Ammon's horn (tissue), 1 donor: ENCODE measurements around the gene RBM34.
"Not testable (repeated sequence)": the region's sequence is repeated elsewhere in the genome, so short reads cannot be mapped to it uniquely, and the experiment has no call there.

Experiments used
- DNase-seq: peaks from one replicate; pipeline ENCODE4 v3.0.0-alpha.2; 2016; ENCODE audit warnings: low spot score

Gene RBM34

DNA sequence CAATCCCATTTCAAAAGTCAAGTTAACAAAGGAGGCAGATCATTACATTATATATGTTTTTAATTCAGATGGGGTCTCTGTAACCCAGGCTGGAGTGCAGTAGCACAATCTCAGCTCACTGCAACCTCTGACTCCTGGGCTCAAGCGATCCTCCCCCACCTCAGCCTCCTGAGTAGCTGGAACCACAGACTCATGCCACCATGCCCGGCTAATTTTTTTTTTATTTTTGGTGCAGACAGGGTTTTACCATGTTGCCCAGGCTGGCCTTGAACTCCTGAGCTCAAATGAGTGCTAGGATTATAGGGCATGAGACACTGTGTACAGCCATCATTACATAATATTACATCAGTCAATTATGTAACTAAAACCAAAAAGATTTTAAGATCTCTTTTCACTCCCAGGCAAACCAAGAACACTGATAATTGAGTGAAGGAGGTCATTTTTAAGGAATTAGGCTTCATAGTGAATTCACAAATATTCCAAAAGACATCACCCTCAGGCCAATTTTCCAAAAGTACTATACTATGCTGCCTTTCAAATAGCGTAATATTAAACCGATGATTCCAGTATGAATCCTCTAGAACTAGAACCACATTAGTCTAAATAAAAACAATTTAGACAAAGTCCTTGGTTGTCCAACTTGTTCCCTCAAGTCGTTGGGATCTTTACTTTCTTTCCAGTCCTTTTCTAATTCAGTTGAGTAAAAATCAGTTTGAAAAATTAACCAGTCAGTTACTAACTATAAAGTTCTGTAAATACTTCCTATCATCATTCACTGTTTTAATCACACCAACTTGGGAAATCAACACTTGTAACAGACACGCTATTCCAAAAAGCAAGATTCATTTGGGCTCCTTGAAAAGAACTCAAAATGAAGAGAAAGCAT, 48.5 kb downstream of the RBM34 start:
- no peak for DNase-seq

DNA sequence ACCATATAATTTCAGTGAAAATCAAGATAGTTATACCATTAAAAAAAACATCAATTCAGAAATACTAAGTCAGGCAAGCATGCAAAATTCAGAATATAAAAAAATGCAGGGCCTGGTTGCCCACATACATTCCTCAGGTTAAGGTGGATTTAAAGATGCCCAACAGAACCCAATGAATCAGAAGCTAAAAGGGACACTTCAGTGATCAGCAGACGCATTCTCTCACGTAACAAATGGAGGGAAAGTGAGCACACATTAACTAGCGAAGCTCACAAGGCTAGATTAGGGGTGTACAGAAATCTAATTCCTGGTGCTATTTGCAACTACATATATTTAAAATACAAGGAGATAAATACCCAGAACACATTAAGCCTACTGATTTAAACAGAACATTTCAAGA, 49.9 kb downstream of the RBM34 start:
- DNase-seq = no peak

DNA sequence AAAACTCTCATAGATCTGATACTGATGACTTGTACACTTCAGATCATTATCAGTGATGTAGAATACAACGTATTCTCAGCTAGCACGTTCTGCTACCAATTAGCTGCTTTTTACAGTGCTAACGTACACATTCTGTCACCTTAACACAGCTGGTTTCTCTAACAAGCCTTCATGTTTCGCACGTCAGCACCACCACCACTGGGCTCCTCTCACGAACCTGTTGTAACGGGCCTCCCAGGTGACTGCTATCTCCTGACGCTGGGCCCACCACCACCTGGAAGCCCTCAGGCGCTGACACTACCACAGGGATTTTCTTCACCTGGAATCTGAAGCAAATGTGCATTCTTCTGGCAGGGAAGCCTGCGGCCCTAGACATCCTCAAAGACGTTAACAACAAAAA, 52.2 kb downstream of the RBM34 start:
- no peak for DNase-seq

DNA sequence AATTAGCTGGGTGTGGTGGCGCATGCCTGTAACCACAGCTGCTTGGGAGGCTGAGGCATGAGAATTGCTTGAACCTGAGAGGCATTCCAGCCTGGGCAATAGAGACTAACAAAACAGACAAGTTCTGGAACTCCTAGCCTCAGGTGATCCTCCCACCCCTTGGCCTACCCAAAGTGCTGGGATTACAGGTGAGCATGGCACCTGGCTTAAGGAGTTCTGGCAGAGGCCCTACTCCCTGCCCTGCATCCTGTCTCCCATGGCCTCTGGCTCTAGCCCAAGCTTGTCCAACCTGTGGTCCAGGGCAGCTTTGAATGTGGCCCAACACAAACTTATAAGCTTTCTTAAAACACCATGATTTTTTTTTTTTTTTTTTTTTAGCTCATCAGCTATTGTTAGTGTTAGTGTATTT, 52.9 kb downstream of the RBM34 start:
- DNase-seq = no peak

DNA sequence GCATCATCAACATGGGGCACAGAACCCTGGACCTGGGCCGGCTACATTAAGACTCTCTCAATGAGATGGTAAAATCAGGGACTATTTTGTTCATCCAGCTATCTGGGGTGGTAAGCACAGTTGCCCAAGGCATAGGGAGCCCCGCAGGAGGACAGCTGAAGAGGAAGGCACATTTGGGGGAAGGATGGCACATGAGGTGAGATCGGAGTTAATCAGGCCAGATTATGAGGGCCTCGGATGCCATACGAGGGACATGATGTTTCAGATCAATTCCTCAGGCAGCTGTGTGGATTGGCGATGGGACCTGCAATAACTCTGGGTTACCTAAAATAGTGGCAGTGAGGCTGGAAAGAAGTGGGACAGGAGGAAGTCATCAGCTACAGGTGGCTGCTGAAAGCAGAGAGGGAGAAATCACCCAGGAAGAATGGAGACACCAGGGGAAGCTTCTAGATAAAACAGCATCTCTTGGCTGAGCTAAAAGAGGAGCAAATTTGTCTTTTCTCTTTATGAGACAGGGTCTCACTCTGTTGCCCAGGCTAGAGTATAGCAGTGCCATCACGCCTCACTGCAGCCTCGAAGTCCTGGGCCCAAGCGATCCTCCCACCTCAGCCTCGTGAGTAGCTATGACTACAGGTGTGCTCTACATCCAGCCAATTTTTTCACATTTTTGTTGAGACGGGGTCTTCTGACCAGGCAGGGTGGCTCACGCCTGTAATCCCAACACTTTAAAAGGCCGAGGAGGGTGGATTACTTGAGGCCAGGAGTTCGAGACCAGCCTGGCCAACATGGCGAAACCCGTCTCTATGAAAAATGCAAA, 53.5 kb downstream of the RBM34 start:
- DNase-seq = no peak

DNA sequence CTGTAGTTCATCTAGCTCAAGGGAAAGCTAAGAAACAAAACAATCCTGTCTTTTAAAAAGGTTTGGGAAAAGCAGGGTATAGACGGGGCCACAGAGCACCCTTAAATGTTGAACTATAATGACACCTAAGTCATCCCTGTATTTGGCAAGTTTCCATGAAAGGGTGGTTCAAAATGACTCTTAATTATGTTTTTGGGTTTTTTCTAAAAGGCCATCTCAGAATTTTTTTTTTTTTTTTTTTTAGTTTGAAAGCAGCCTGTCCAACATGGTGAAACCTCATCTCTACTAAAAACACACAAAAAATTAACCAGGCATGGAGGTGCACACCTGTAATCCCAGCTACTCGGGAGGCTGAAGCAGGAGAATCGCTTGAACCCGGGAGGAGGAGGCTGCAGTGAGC, 54.6 kb downstream of the RBM34 start:
- DNase-seq = no peak

DNA sequence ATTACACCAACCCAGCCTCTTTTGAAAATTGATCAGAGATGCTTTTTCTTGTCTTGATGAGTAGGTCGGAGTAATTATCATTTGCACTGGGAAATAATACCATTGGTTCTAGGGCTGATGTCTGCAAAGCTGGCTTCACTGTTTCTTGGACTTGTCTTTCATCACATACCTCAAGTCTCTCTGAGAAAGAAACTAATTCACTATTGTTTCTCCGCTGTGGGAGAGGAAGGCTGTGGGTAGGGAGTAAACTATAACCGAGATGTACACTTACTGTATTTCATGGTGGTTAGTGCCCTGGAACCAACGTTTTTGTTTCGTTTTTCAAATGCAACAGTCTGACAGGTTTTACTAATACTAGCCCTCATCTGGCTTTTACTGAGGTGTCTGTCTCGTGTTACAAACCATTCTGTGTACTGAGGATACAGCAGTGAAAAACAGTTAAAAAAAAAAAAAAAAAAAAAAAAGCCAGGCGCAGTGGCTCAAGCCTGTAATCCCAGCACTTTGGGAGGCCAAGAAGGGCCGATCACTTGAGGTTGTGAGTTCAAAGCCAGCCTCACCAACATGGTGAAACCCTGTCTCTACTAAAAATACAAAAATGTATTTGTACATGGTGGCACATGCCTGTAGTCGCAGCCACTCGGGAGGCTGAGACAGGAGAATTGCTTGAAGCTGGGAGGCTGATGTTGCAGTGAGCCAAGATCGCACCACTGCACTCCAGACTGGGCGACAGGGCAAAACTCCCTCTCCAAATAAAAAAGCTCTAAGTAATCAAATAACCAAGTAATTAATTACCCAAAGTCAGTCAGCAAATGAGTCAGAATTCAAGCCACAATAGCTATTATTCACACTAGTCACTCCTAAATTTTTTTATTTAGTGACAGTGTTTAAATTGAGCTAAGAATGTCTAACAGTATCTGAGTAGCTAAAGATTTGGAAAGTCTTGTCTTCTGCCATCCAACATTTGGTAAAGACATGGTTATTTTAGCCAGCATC, 55.7 kb downstream of the RBM34 start:
- no peak for DNase-seq

DNA sequence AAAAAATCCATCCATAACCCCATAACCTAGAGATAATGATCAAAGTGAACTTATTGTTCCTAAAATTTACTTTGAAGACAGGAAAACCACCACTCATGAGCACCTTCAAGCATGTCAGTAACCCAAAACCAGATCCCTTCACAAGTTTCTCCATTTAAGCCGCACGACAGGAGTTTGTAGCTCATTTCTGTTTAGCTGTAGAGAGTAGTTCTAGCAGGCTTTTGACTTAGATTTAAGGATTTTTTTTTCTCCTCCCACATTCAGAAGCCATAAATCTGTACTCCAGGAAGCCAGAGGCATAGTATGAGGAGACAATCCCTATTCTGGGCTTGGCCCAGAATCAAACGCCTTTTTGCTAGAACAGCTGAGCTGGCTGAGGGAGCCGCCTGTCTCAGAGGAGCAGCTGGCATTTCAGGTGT, 58.0 kb downstream of the RBM34 start:
- no peak for DNase-seq

DNA sequence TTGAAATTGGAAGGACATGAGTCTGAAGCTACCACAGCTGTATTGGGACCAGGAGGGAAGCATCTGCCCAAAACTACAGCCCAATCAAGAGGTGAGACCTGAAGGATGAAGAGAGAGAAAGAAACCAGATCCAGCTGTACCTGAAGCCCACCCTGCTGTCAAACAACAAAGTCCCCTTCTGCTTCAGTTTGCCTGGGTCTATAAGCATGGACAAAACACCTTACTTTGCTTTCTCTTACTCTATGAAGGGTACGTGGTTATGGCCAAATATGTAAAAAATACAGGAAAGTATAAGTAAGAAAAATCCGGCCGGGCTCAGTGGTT, 58.8 kb downstream of the RBM34 start:
- no peak for DNase-seq

DNA sequence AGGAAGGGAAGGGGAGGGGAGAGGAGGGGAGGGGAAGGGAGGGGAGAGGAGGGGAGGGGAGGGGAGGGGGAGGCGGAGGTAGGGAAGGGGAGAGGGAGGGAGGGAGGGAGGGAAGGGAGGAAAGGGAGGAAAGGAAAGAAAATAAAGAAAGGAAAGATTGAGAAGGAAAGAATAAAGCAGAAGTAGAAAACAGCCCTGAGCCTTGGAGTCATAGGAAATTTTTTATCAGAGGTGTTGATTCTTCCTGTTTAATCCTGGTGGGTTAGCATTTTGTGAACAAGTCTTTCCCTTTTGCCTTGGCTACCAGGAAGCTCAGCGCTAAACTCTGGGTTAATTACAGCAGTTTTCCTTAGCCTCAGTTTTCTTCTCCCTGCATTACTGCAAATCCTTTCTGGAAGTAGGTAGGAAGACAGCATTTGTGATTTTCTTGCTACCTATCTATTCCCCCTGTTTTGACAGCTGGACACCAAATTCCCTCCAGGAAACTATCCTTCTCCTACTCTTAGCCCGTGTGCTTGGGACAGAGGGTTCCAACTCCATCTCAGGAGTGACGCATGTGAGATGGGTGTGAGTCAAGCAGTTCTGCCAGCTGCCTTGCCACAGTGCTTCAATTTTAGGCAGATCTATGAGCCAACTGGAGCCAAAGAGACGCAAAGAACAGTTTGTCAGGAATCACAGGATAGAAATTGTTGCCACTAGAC, 59.3 kb downstream of the RBM34 start:
- DNase-seq = no peak

DNA sequence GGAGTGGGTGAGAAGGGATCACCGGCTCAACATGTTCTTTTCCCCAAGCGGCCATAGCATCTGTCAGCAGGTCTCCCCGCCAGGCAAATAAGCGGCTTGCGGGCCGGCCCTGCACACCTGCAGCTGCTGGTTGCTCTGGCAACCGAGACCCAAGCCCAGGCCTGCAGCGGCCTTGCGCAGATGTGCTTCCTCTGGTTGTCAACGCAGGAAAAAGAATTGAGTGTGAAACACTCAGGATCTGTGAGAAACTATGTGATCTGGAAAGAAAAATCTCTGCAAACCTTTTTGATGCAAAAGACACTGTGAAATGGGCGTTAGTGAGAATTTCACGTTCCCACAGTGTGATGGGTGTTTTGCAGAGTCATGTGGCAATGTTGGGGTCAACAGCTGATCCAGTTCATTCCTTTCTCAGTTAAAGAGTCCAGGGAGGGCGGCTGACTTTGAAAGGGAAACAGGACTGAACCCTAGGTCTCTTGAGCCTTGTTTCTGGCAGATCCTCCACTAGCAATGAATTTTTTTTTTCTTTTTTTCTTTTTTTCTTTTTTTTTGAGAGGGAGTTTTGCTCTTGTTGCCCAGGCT, 60.8 kb downstream of the RBM34 start:
- no peak for DNase-seq

DNA sequence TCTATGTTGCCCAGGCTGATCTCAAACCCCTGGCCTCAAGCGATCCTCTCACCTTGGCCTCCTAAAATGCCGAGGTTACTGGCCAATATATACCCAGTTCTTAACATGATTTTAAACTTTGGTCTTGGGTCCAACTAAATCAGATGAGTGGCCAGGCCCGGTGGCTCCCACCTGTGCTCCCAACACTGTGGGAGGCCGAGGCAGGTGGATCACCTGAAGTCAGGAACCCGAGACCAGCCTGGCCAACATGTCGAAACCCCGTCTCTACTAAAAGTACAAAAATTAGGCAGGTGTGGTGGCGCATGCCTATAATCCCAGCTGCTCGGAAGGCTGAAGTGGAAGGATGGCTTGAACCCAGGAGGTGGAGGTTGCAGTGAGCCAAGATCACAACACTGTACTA, 62.1 kb downstream of the RBM34 start:
- DNase-seq = no peak

DNA sequence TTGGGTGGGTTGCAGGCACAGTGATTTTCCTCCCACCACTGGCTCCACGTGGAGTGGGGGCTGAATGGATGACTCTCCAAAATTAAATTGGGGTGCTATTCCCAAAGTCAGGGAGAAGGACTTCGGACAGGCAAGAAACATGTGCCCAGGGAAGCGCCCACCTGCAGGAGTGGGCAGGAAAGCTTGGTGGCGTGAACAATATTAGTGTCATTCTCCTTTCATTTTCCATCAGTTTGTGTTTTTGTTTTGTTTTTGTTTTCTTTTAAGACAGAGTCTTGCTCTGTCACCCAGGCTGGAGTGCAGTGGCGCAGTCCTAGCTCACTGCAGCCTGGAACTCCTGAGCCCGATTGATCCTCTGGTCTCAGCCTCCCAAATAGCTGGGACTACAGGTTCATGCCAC, 62.5 kb downstream of the RBM34 start:
- no peak for DNase-seq

DNA sequence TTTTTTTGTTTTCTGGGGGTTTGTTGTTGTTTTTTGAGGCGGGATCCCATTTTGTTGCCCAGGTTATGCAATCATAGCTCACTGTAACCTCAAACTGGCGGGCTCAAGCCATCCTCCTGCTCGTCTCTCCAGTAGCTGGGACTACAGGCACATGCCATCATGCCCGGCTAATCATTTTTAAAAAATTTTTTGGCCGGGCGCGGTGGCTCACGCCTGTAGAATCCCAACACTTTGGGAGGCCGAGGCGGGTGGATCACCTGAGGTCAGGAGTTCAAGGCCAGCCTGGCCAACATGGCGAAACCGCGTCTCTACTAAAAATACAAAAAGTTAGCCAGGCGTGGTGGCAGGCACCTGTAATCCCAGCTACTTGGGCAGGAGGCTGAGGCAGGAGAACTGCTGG, 63.5 kb downstream of the RBM34 start:
- not testable (repeated sequence) for DNase-seq

DNA sequence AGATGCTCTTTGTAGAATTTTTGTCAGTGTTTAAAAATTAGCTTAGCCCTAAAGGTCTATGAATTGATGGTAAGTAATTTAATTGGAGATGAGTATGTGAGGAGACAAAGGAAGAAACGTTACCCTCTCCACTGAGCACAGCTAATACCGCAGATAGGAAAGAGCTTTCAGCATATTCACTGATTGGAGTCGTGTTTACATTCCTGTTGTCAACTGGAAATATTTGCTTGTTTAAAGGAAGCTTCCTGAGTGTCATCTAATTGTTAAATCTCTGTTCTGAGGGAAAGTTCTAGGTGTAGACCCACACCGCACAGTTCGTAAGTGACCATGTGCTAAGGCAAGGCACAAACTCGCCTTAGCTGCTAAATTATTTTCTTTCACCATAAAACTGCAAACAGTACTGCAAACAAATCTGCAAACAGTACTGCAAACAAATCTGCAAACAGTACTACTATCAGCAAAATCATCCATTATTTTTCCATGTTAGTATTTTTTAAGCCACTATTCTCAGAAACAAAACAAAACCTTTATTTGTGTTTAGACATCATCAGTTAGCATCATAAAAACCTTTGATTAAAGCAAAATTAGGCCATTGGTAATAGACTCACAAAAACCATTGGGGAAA, 65.0 kb downstream of the RBM34 start:
- no peak for DNase-seq

DNA sequence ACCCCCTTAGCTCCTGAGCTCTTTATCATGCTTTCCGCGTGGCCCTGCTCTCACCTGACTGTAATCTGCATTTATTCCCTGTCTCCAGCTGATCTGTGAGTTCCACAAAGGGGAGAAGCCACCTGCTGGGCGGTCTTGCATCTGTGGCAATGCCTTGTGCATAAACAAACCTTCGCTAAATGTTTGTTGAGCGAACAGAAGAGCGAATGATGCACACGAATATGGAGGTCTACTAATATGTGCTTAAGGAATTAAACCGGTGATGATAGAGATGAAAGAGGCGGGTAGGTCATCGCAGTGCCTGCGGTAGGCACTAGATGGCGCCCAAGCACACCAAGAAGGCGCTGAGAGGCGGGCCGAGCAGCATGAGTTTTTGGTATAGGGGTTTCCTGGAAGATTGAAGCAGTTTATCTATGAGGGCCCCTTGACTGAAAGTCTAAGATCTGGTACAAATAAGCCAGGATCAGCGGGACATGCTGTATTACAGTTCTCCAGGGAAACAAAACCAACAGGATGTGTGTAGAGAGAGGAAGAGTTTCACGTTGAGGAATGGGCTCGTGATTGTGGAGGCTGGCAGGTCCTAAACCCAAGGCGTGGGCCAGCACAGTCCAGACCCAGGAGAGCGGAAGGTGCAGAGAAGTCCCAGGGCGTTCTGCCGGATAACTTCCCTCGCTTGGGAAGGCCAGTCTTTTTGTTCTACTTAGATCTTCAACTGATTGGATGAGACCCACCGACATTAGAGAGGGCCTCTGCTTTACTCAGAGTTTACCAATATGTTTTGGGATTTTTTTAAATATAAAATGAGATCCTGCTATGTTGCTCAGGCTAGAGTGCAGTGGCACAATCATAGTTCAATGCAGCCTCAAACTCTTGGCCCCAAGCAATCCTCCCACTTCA, 67.1 kb downstream of the RBM34 start:
- peak; percentile 81 for DNase-seq

DNA sequence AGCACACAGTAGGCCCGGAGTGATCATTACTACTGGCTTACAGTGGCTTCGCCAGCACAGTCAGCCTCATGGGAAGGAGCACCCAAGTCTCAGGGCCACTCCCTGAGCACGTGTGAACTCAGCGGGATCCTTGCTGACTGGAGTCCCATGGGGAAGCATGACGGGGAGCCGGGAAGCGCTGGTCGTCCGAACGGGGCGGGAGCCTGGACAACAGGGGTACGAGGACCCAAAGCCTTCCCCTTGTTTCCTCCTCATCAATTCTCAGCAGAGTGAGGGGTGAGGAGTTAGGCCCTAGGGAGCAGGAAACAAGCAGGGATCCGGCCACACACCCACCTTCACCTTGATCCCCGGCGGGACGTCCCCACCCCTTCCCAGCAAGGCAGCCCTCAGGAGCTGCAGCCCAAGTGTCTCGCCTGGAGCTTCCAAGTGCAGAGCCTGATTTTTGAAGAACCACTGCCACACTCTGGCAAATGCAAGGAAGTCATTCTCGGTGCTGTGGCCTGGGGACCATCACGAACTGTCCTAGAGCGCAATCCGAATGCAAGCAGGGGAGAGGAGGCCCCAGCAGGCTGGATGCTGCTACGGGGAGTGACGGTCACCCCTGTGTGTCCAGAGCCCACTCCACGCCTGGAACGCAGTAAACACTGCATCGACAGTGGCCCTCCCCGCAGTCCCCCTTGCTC, 67.9 kb downstream of the RBM34 start:
- DNase-seq = peak; percentile 74

DNA sequence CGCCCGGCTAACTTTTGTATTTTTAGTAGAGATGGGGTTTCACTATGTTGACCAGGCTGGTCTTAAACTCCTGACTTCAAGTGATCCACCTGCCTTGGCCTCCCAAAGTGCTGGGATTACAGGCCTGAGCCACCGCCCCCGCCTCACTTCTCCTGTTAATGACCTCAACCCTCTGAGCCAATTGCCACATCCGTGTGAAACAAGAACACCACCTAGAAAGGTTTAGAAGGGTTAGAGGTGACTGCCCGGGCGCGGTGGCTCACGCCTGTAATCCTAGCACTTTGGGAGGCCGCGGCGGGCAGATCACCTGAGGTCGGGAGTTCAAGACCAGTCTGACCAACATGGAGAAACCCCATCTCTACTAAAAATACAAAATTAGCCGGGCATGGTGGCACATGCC, 68.6 kb downstream of the RBM34 start:
- not testable (repeated sequence) for DNase-seq

DNA sequence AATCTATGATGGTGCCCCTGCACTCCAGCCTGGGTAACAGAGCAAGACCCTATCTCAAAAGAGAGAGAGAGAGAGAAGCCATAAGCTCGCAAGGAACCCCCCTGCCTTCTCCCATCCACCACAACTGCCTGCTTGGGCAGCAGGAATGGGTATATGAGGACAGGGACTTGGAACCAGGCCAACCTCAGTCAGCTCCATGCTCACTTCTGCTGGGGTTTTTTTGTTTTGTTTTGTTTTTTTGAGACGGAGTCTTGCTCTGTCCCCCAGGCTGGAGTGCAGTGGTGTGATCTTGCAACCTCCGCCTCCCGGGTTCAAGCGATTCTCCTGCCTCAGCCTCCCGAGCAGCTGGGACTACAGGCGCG, 69.0 kb downstream of the RBM34 start:
- DNase-seq = not testable (repeated sequence)
